LNCaP clone FGC (cell line): Measurements from ENCODE around the gene COL25A1.
"Not testable (repeated sequence)": the region's sequence is repeated elsewhere in the genome, so short reads cannot be mapped to it uniquely, and the experiment has no call there.

Experiments
- DNase-seq: peaks from one replicate; pipeline ENCODE4 v3.0.0-alpha.2; 2011; ENCODE audit warnings: low read depth
- H3K4me3 ChIP-seq: 2 replicates; pipeline ENCODE4 v1.5.1; 2011; ENCODE audit warnings: mild to moderate bottlenecking, low read depth, low read length, control low read depth
- TF ChIP-seq, protein P1 (sequence below): IDR thresholded peaks from 2 replicates; pipeline ENCODE4 v1.5.1; 2012; ENCODE audit warnings: mild to moderate bottlenecking; ENCODE audit not compliant: control insufficient read depth, insufficient read depth; ENCODE audit errors: extremely low read depth

Gene COL25A1

DNA sequence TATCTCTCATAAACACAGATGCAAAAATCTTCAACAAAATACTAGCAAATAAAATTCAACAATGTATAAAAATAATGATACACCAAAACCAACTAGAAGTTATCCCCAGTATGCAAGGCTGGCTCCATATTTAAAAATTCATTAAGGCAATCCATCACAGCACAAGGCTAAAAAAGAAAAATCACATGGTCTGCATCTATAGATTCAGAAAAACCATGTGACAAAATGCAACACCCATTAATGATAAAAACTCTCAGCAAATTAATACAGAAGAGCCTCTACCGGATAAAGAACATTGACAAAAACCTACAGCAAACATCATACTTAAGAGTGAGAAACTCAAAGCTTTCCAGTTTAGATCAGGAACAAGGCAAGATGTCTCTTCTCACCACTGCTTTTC is 182.6 kb downstream of the COL25A1 start:
- DNase-seq = no peak
- H3K4me3 ChIP-seq = no peak overlapping the region
- TF ChIP-seq, protein P1, sequence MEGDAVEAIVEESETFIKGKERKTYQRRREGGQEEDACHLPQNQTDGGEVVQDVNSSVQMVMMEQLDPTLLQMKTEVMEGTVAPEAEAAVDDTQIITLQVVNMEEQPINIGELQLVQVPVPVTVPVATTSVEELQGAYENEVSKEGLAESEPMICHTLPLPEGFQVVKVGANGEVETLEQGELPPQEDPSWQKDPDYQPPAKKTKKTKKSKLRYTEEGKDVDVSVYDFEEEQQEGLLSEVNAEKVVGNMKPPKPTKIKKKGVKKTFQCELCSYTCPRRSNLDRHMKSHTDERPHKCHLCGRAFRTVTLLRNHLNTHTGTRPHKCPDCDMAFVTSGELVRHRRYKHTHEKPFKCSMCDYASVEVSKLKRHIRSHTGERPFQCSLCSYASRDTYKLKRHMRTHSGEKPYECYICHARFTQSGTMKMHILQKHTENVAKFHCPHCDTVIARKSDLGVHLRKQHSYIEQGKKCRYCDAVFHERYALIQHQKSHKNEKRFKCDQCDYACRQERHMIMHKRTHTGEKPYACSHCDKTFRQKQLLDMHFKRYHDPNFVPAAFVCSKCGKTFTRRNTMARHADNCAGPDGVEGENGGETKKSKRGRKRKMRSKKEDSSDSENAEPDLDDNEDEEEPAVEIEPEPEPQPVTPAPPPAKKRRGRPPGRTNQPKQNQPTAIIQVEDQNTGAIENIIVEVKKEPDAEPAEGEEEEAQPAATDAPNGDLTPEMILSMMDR = no peak

DNA sequence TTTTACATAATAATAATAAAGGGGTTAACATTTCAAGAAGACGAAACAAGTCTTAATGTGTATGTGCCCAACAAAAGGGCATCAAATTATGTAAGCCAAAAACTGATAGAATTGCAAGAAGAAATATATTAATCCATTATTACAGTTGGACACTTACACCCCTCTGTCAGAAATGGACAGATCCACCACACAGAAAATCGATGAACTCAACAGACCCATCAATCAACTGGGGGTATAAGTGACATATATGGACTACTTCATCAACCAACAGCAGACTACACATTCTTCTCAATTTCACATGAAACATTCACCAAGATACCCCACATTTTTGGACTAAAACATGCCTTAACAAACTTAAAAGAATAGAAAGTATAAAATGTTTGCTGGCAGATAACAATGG is 183.8 kb downstream of the COL25A1 start:
- TF ChIP-seq, protein P1 = no peak
- H3K4me3 ChIP-seq = no peak overlapping the region
- DNase-seq = no peak

DNA sequence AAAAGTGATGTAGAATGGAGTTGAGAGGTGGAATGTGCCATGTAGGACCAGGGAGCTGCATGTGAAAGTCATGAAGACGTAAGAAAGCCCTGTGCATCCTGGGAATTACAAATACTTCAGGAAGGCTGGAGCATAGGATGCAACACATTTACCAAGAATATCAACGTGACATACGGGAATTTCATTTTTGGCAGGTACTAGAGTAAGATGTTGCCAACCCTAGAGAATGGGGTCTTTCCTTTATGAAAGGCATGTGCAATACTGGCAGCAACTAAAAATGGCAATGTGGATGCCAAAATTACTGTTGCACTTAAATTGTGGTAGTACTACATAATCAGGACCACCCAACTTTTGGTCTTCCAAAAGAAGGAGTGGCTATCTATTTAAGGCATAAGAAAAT is 188.0 kb downstream of the COL25A1 start:
- TF ChIP-seq, protein P1 = no peak
- no peak for DNase-seq

DNA sequence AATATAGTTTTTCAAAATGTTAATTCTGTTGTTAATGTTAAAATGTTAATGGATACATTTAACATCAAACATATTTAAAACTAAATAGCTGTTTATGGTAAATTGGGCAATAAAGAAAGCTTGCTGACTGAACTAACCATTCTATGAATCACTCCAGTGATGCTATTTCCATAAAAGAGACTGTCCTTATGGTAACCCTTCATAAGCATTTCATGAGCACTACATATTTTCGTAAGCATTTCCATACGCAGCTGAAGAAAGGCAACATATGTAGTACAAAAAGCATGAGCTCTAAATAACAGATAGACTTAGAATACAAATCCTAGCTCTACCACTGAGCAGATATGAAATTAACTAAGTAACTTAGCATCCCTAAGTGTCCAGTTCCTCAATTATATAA is 188.9 kb downstream of the COL25A1 start:
- TF ChIP-seq, protein P1 = no peak
- H3K4me3 ChIP-seq = no peak overlapping the region
- DNase-seq = no peak

More for the DNA sequence above, 188.0 kb downstream of the COL25A1 start:
- H3K4me3 ChIP-seq = no peak overlapping the region

DNA sequence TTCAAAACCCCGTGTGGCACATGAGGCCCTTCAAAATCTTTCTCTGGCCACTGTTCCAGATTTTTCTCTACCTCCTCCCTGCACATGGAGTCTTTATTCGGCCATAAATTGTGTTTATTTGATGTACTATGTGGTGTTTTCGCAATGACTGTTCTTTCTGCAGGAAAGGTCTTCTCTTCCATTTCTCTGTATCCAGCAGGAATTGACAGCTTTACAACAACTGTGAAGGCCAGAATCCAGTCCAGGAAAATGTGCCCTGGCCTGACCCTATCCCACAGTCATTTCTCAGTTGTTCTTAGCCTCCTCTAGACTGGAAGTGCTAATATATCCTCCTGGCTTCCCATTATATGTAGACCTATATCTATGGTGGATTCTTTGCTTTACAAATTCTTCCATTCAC is 191.4 kb downstream of the COL25A1 start:
- H3K4me3 ChIP-seq = no peak overlapping the region
- TF ChIP-seq, protein P1 = no peak
- no peak for DNase-seq

DNA sequence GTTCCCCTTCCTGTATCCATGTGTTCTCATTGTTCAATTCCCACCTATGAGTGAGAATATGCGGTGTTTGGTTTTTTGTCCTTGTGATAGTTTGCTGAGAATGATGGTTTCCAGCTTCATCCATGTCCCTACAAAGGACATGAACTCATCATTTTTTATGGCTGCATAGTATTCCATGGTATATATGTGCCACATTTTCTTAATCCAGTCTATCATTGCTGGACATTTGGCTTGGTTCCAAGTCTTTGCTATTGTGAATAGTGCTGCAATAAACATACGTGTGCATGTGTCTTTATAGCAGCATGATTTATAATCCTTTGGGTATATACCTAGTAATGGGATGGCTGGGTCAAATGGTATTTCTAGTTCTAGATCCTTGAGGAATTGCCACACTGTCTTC is 194.2 kb downstream of the COL25A1 start:
- not testable (repeated sequence) for H3K4me3 ChIP-seq

DNA sequence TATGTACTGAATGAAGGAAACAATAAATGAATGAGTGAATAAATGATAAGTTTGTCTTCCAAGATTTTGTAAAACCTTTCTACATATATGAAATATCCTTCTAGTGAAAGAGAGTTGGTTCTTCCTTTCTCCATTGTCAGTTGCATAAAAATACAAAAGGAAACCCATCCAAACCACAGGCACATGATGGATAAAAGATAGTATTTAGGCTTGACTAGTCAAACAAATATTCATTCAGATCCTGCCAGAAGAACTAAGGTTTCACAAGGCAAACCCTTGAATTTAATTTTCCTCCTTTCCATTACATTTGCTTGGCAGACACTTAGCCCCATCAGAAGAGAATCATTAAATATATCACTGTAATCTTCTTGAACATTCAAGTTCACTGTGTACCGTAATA is 208.4 kb downstream of the COL25A1 start:
- H3K4me3 ChIP-seq = no peak overlapping the region
- TF ChIP-seq, protein P1 = no peak
- DNase-seq = no peak

More for the DNA sequence above, 194.2 kb downstream of the COL25A1 start:
- DNase-seq = not testable (repeated sequence)
